ENCODE data around the gene LRRC38.

DNA sequence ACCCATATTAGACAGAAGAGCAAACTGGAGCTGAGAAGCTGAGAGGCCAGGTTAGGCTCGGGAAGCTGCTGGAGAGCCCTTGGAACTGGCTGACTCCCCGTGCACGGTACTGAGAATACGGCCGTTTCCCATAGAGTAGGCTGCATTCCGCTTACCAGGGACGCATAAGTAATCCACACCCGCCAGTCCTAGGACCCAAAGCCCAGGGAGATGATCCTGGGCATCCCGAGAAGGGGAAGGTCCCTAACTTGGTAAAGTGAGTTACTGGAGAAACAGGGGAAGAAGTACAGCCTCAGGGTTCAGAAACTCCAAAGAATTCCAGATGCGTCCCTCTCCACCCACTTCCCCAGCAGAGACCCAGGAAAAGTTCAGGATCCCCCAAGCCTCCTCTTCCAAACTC is 1.3 kb downstream of the LRRC38 start:
- no peak for TF ChIP-seq MAFF (IDR thresholded peaks at IDR 0.05; ENCODE audit: low read depth, low read length)
- no peak for TF ChIP-seq ZSCAN22 (CRISPR knock-in tag; IDR thresholded peaks at IDR 0.05)
- no peak for TF ChIP-seq TCF7 (IDR thresholded peaks at IDR 0.05; ENCODE audit: low read depth)
- TF ChIP-seq, protein P1, sequence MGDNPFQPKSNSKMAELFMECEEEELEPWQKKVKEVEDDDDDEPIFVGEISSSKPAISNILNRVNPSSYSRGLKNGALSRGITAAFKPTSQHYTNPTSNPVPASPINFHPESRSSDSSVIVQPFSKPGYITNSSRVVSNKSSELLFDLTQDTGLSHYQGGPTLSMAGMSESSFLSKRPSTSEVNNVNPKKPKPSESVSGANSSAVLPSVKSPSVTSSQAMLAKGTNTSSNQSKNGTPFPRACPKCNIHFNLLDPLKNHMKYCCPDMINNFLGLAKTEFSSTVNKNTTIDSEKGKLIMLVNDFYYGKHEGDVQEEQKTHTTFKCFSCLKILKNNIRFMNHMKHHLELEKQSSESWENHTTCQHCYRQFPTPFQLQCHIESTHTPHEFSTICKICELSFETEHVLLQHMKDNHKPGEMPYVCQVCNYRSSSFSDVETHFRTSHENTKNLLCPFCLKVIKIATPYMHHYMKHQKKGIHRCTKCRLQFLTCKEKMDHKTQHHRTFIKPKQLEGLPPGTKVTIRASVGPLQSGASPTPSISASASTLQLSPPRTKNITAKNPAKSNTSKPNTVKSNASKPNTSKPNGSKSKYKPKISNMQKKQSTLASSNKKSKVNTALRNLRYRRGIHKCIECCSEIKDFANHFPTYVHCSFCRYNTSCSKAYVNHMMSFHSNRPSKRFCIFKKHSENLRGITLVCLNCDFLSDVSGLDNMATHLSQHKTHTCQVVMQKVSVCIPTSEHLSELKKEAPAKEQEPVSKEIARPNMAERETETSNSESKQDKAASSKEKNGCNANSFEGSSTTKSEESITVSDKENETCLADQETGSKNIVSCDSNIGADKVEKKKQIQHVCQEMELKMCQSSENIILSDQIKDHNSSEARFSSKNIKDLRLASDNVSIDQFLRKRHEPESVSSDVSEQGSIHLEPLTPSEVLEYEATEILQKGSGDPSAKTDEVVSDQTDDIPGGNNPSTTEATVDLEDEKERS (CRISPR knock-in tag; IDR thresholded peaks at IDR 0.05), result no peak
- TF ChIP-seq, protein P2, sequence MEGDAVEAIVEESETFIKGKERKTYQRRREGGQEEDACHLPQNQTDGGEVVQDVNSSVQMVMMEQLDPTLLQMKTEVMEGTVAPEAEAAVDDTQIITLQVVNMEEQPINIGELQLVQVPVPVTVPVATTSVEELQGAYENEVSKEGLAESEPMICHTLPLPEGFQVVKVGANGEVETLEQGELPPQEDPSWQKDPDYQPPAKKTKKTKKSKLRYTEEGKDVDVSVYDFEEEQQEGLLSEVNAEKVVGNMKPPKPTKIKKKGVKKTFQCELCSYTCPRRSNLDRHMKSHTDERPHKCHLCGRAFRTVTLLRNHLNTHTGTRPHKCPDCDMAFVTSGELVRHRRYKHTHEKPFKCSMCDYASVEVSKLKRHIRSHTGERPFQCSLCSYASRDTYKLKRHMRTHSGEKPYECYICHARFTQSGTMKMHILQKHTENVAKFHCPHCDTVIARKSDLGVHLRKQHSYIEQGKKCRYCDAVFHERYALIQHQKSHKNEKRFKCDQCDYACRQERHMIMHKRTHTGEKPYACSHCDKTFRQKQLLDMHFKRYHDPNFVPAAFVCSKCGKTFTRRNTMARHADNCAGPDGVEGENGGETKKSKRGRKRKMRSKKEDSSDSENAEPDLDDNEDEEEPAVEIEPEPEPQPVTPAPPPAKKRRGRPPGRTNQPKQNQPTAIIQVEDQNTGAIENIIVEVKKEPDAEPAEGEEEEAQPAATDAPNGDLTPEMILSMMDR (CRISPR knock-in tag; IDR thresholded peaks at IDR 0.05), result no peak
- no peak for TF ChIP-seq KLF11 (CRISPR knock-in tag; IDR thresholded peaks at IDR 0.05)
- TF ChIP-seq ZNF83 (CRISPR knock-in tag; IDR thresholded peaks at IDR 0.05; ENCODE audit: borderline replicate concordance), result no peak
- no peak for TF ChIP-seq CREM (IDR thresholded peaks at IDR 0.05)
- no peak for TF ChIP-seq CREM (CRISPR knock-in tag; IDR thresholded peaks at IDR 0.05)
- no peak for TF ChIP-seq ZNF136 (CRISPR knock-in tag; IDR thresholded peaks at IDR 0.05; ENCODE audit: low read depth)
- no peak for TF ChIP-seq NFYB (CRISPR knock-in tag; IDR thresholded peaks at IDR 0.05)
- TF ChIP-seq, protein P3, sequence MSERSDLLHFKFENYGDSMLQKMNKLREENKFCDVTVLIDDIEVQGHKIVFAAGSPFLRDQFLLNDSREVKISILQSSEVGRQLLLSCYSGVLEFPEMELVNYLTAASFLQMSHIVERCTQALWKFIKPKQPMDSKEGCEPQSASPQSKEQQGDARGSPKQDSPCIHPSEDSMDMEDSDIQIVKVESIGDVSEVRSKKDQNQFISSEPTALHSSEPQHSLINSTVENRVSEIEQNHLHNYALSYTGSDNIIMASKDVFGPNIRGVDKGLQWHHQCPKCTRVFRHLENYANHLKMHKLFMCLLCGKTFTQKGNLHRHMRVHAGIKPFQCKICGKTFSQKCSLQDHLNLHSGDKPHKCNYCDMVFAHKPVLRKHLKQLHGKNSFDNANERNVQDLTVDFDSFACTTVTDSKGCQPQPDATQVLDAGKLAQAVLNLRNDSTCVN (CRISPR knock-in tag; IDR thresholded peaks at IDR 0.05; ENCODE audit: borderline replicate concordance), result no peak
- TF ChIP-seq KLF16 (CRISPR knock-in tag; IDR thresholded peaks at IDR 0.05), result no peak

All from HepG2 (cell line).